Mammary epithelial cell (primary cell): ENCODE results near the gene AGK.

Source experiments
- EZH2 ChIP-seq: IDR thresholded peaks from 2 replicates; pipeline ENCODE4 v1.6.1; 2012; ENCODE audit warnings: low read length, inconsistent platforms, borderline replicate concordance
- TF ChIP-seq, protein P1 (sequence below), 2 donors: IDR thresholded peaks in 1 of 2; conservative IDR thresholded peaks in 1 of 2; 2 replicates each; pipeline ENCODE4 v1.5.1; 2011 to 2012; ENCODE audit warnings: inconsistent platforms in 2 of 2, low read length in 2 of 2, mild to moderate bottlenecking in 2 of 2, control low read depth in 1 of 2, low read depth in 1 of 2; ENCODE audit not compliant: insufficient read depth in 1 of 2; ENCODE audit errors: extremely low read depth in 1 of 2

DNA sequence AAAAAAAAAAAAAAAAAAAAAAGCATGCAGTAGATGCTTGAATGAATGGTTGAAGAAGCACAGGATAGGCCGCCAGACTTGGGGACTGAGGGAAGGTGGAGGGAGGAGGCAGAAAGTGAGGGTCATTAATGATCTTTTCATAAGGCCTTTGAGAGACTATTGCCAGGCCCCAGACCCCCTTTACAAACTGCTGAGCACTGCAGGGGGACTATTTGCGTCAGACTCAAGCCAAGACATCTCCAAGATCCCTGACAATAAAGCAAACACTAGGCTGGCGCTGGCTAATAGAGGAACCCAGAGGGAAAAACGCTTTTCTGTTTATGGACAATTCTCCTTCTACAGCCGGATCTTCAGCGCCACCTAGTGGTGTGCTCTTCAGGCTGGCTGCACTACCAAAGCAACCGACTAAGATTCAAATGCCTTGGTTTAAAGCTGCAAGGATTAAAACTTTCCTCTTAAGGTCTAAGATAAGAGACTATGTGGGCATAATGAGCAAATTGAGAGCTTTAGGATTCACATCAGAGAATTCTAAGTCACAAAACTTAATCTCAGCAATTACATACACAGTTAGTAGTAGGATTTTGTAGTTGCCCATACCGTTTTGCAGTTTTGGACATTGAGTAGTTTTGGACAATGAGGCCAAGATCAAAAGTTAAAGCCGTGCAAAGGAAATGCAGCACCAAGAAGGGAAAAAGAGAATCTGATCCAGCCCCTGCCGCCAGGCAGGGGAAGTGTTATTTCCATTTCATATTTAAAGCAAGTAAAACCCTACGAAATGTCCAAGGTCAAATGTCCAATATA is 17.9 kb upstream of the AGK start:
- TF ChIP-seq, protein P1, sequence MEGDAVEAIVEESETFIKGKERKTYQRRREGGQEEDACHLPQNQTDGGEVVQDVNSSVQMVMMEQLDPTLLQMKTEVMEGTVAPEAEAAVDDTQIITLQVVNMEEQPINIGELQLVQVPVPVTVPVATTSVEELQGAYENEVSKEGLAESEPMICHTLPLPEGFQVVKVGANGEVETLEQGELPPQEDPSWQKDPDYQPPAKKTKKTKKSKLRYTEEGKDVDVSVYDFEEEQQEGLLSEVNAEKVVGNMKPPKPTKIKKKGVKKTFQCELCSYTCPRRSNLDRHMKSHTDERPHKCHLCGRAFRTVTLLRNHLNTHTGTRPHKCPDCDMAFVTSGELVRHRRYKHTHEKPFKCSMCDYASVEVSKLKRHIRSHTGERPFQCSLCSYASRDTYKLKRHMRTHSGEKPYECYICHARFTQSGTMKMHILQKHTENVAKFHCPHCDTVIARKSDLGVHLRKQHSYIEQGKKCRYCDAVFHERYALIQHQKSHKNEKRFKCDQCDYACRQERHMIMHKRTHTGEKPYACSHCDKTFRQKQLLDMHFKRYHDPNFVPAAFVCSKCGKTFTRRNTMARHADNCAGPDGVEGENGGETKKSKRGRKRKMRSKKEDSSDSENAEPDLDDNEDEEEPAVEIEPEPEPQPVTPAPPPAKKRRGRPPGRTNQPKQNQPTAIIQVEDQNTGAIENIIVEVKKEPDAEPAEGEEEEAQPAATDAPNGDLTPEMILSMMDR (conservative IDR thresholded peaks at IDR 0.05 in 1 of 2, IDR thresholded peaks at IDR 0.05 in 1 of 2; ENCODE audit: extremely low read depth in 1 of 2, insufficient read depth in 1 of 2, low read depth in 1 of 2, low read length in 2 of 2), result peak; percentile 94 to 99
- no peak for TF ChIP-seq EZH2
